HepG2 (cell line): ENCODE results near the gene USP32. TPM values are rescaled to one million over a fixed set of nuclear protein-coding genes. Genes with fewer than 3 reads are reported as not detected.

Experiments
- ATAC-seq: fragments of 200-7000 bp; cut with Tn5 transposase; 3 replicates; pipeline ENCODE4 v1.9.1; 2020; ENCODE audit warnings: mild to moderate bottlenecking, moderate library complexity
- BruUV-seq: library from RNA; stranded (reverse); fragments of 400-500 nt; replicated peaks from 2 replicates; lab custom pipeline; 2021; lab: Mats Ljungman, UMichigan
- CTCF ChIA-PET: fragments of 300-600 bp; formaldehyde crosslinking; extraction: SDS; loops from one replicate; lab custom pipeline; 2021; ENCODE audit warnings: low total read pairs, inconsistent platforms, low intra/inter-chr PET ratio; lab: Yijun Ruan, JAX
- POLR2A ChIA-PET: fragments of 350-600 bp; sonication (Branson Sonifier 250); formaldehyde crosslinking; loops from one replicate; lab custom pipeline; 2020; ENCODE audit warnings: antibody characterized with exemption, inconsistent platforms; lab: Yijun Ruan, JAX
- DNase-seq: peaks from one replicate; pipeline ENCODE4 v3.0.0-alpha.2; 2015; ENCODE audit warnings: low spot score
- FAIRE-seq: peaks from 3 replicates; lab custom pipeline; 2011; peaks lifted over from hg19 to GRCh38; lab: Jason Lieb, UNC
- H2AFZ ChIP-seq: one replicate; pipeline ENCODE4 v1.6.1; 2011; ENCODE audit warnings: low read length, inconsistent platforms
- H3K27ac ChIP-seq: fragments of 300-600 bp; 3 replicates; pipeline ENCODE4 v1.8.0; 2011; ENCODE audit warnings: mixed run types, mild to moderate bottlenecking, mixed read lengths, low read length, inconsistent platforms; ENCODE audit not compliant: insufficient read depth; ENCODE audit errors: extremely low read length
- H3K27me3 ChIP-seq, 2 experiments: fragments of 200-600 bp in 1 of 2; 2 replicates in 1 of 2; 3 replicates in 1 of 2; pipeline versions ENCODE4 v1.6.0 to v1.8.0; 2011; ENCODE audit warnings: low read length in 2 of 2, mild to moderate bottlenecking in 2 of 2, moderate library complexity in 2 of 2, inconsistent platforms in 1 of 2; ENCODE audit not compliant: insufficient read depth in 2 of 2, control insufficient read depth in 1 of 2
- H3K36me3 ChIP-seq, 2 experiments: fragments of 200-600 bp in 1 of 2; replicated peaks in 1 of 2; 2 replicates in 1 of 2; 3 replicates in 1 of 2; pipeline versions ENCODE4 v1.5.1 to v1.8.0; 2011; ENCODE audit warnings: low read length in 2 of 2, inconsistent platforms in 1 of 2; ENCODE audit not compliant: insufficient read depth in 2 of 2, control insufficient read depth in 1 of 2
- H3K4me1 ChIP-seq: 2 replicates; pipeline ENCODE4 v1.5.1; 2012; ENCODE audit warnings: low read length, inconsistent platforms; ENCODE audit not compliant: insufficient read depth
- H3K4me2 ChIP-seq: 2 replicates; pipeline ENCODE4 v1.6.0; 2011; ENCODE audit warnings: low read depth, low read length, inconsistent platforms
- H3K4me3 ChIP-seq, 3 experiments: fragments of 200-600 bp in 1 of 3; sonication (generic), shearing (Covaris generic) in 1 of 3; replicated peaks in 1 of 3; 2 replicates each; pipeline ENCODE4 v1.5.1; 2011 to 2016; ENCODE audit warnings: low read length in 3 of 3, inconsistent platforms in 2 of 3, low read depth in 2 of 3, mild to moderate bottlenecking in 2 of 3, control low read depth in 1 of 3, mixed read lengths in 1 of 3; ENCODE audit not compliant: insufficient read depth in 1 of 3
- H3K79me2 ChIP-seq: one replicate; pipeline ENCODE4 v1.6.1; 2011; ENCODE audit warnings: low read length, inconsistent platforms; ENCODE audit not compliant: insufficient read depth
- H3K9ac ChIP-seq: 2 replicates; pipeline ENCODE4 v1.6.0; 2011; ENCODE audit warnings: mild to moderate bottlenecking, low read depth, low read length, inconsistent platforms; ENCODE audit not compliant: insufficient read depth
- H3K9me3 ChIP-seq: 2 replicates; pipeline ENCODE4 v1.5.1; 2012; ENCODE audit warnings: mild to moderate bottlenecking, low read length
- H4K20me1 ChIP-seq: 2 replicates; pipeline ENCODE4 v1.6.0; 2011; ENCODE audit warnings: inconsistent platforms, mild to moderate bottlenecking, low read length, moderate library complexity; ENCODE audit not compliant: insufficient read depth
- CREM ChIP-seq, 2 experiments: sonication (generic) in 1 of 2; formaldehyde crosslinking in 1 of 2; IDR thresholded peaks; 2 replicates each; pipeline versions ENCODE4 v1.4.0 to v1.6.1; 2016 to 2020; ENCODE audit warnings: antibody characterized with exemption in 1 of 2, mild to moderate bottlenecking in 1 of 2, missing genetic modification reagents in 1 of 2
- ELF1 ChIP-seq: sonication (generic); formaldehyde crosslinking; IDR thresholded peaks from 2 replicates; pipeline ENCODE4 v1.4.0; 2020; ENCODE audit warnings: missing genetic modification reagents
- ELF4 ChIP-seq: sonication (generic); formaldehyde crosslinking; IDR thresholded peaks from 2 replicates; pipeline ENCODE4 v1.5.0; 2020; ENCODE audit warnings: missing genetic modification reagents, mild to moderate bottlenecking, moderate library complexity, borderline replicate concordance
- HNRNPUL1 ChIP-seq: fragments of 200-400 bp; formaldehyde crosslinking; IDR thresholded peaks from 2 replicates; pipeline ENCODE4 v1.6.1; 2017; ENCODE audit warnings: low read depth, mild to moderate bottlenecking, low read length, moderate library complexity
- PPARG ChIP-seq: conservative IDR thresholded peaks from 2 replicates; pipeline ENCODE4 v1.6.1; 2016; ENCODE audit warnings: missing biosample characterization, missing genetic modification reagents
- SRSF4 ChIP-seq: fragments of 200-400 bp; formaldehyde crosslinking; IDR thresholded peaks from one replicate; pipeline ENCODE4 v1.6.1; 2018; ENCODE audit warnings: mild to moderate bottlenecking, low read depth, low read length, moderate library complexity; ENCODE audit not compliant: poor library complexity, severe bottlenecking
- ZNF207 ChIP-seq: fragments of 450-650 bp; IDR thresholded peaks from 2 replicates; pipeline ENCODE4 v1.6.1; 2016; ENCODE audit warnings: antibody characterized with exemption, borderline replicate concordance
- ZNF235 ChIP-seq: sonication (generic); formaldehyde crosslinking; IDR thresholded peaks from 2 replicates; pipeline ENCODE4 v1.8.1; 2023; ENCODE audit warnings: mild to moderate bottlenecking, missing genetic modification reagents, borderline replicate concordance
- ZNF362 ChIP-seq: sonication (generic); formaldehyde crosslinking; IDR thresholded peaks from 2 replicates; pipeline ENCODE4 v1.4.0; 2020; ENCODE audit warnings: missing genetic modification reagents, mild to moderate bottlenecking, borderline replicate concordance
- WGBS: methylation state at CpG from one replicate; pipeline ENCODE4 v1.1.6; 2017; ENCODE audit warnings: low lambda C conversion rate; 5-methylcytosine and 5-hydroxymethylcytosine counted together
- in situ Hi-C: cut with HindIII; loops from 2 replicates; pipeline ENCODE4 v1.10.0; 2017; ENCODE audit warnings: low pct_unique_long_range_greater_than_20kb; ENCODE audit not compliant: extremely low pct_ligation_motif_present
- intact Hi-C: fragments of 100-400 bp; cut with micrococcal nuclease; formaldehyde crosslinking; loops from one replicate; pipeline ENCODE4 v1.10.0; 2022; ENCODE audit not compliant: unreplicated experiment
- polyA plus RNA-seq, 8 experiments: library from polyadenylated mRNA; depleted of rRNA in 3 of 8; stranded (reverse) in 7 of 8; unstranded in 1 of 8; fragments of >200 nt; fragmentation: Illumina TruSeq in 4 of 8; extraction: Trizol in 4 of 8; gene quantifications; 2 replicates each; pipeline versions ENCODE4 v1.2.1 to v1.2.3, GENCODE V29; 2011 to 2016; ENCODE audit warnings: low read depth in 4 of 8, missing spikeins in 1 of 8, mixed read lengths in 1 of 8; ENCODE audit not compliant: insufficient read depth in 1 of 8
- total RNA-seq, 5 experiments: library from RNA; depleted of rRNA; stranded (reverse); fragments of >200 nt; fragmentation: Illumina TruSeq; extraction: Trizol; gene quantifications; 2 replicates each; pipeline ENCODE4 v1.2.3, GENCODE V29; 2016; ENCODE audit warnings: low read depth in 1 of 5

USP32 gene
- total and polyA plus RNA-seq, 2 of the 13 experiments (the other 11 are each of a cell fraction or from before 2014, with no cell fraction given) = 24.9 to 39.9 TPM

- no peak overlapping the region for H2AFZ ChIP-seq
- H3K4me3 ChIP-seq = no peak overlapping the region
Measured at GRCh38 chr17:60321336-60322055, 70.4 kb downstream of the USP32 start.

More at GRCh38 chr17:60321336-60322055, 70.4 kb downstream of the USP32 start:
- ChIA-PET POLR2A (no interaction called here), CTCF (interaction anchor here (0.6 kb wide), 1 partner anchor 33 kb away, joined by 3 read pairs; no protein-coding TSS in a partner anchor)
- intact Hi-C loops (loop anchor here (10.0 kb wide), 1 partner anchor 53 kb away; no protein-coding TSS in a partner anchor), in situ Hi-C loops (no loop called here)
- Histone ChIP-seq H3K9me3 (no peaks in the 10 kb centered on the region), H3K9ac (no peak overlapping the region), H3K36me3 (no peaks in the 10 kb centered on the region), H3K4me1 (peaks cover 27% of the 10 kb centered on the region), H4K20me1 (no peaks in the 10 kb centered on the region; the same call in 1 of the 2 replicates), H3K4me2 (no peak overlapping the region), H3K27ac (no peak overlapping the region), H3K79me2 (peaks cover 22% of the 10 kb centered on the region), H3K27me3 (no peaks in the 10 kb centered on the region)
- ATAC-seq (no peak), FAIRE-seq (no peak), DNase-seq (no peak)
- peak; percentile 66; the same call in 1 of the 2 replicates for TF ChIP-seq HNRNPUL1
- TF ChIP-seq SRSF4 = no peak
- TF ChIP-seq ZNF207 = no peak
- TF ChIP-seq ELF4 (CRISPR knock-in tag) = no peak
- peak; percentile 45; the same call in 1 of the 2 replicates for TF ChIP-seq PPARG (CRISPR knock-in tag)
- TF ChIP-seq CREM (IDR thresholded peaks at IDR 0.05) = no peak
- TF ChIP-seq CREM (CRISPR knock-in tag; IDR thresholded peaks at IDR 0.05) = no peak
- no peak for TF ChIP-seq ELF1 (CRISPR knock-in tag)
- no peak for TF ChIP-seq ZNF235 (CRISPR knock-in tag)
- TF ChIP-seq ZNF362 (CRISPR knock-in tag) = peak; percentile 49; the same call in 1 of the 2 replicates
- 77% methylated on average over 4 of the region's 4 CpGs for WGBS
- no TSS peak for BruUV-seq
